GM12875 (cell line): ENCODE results near the gene TRANK1.

Source experiments
- H3K4me3 ChIP-seq: one replicate; pipeline ENCODE4 v1.5.1; 2011; ENCODE audit warnings: low read depth, low read length, control low read depth
- TF ChIP-seq, protein P1 (sequence below): IDR thresholded peaks from 2 replicates; pipeline ENCODE4 v1.5.1; 2011; ENCODE audit warnings: low read depth, mild to moderate bottlenecking, control low read depth, inconsistent platforms, low read length, moderate library complexity, borderline replicate concordance; ENCODE audit not compliant: insufficient read depth

TRANK1 gene

DNA sequence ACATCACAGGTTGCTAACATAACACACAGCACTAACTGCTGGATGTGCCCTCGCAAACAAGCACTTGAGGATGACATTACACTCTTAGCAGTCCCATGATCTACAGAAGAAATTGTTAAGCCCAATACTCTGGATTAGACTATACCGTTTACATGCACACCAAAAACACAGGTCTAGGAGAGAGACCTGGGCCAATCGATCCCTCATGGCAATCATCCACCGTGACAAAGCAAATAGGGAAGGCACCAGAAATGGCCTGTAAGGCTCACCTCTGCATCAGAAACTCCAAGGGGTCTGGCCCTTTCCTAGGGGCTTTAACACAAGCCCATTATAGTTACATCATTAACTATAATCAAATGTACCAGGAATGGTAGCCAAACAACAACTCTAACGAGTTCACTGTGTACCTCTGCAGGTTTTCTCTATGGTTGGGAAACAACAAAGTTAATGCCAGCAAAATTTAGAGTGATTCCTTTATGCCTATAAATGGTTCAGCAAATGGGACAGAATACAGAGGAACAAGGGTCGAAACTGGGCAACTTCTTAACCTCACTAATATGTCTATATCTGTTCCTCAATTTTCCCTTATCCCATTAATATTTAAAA, 18.5 kb downstream of the TRANK1 start:
- no peak overlapping the region for H3K4me3 ChIP-seq
- TF ChIP-seq, protein P1, sequence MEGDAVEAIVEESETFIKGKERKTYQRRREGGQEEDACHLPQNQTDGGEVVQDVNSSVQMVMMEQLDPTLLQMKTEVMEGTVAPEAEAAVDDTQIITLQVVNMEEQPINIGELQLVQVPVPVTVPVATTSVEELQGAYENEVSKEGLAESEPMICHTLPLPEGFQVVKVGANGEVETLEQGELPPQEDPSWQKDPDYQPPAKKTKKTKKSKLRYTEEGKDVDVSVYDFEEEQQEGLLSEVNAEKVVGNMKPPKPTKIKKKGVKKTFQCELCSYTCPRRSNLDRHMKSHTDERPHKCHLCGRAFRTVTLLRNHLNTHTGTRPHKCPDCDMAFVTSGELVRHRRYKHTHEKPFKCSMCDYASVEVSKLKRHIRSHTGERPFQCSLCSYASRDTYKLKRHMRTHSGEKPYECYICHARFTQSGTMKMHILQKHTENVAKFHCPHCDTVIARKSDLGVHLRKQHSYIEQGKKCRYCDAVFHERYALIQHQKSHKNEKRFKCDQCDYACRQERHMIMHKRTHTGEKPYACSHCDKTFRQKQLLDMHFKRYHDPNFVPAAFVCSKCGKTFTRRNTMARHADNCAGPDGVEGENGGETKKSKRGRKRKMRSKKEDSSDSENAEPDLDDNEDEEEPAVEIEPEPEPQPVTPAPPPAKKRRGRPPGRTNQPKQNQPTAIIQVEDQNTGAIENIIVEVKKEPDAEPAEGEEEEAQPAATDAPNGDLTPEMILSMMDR: no peak

GRCh38 chr3:36924744-36925521, 19.9 kb downstream of the TRANK1 start:
- no peak overlapping the region for H3K4me3 ChIP-seq
- TF ChIP-seq, protein P1: no peak

- TF ChIP-seq, protein P1: no peak
- H3K4me3 ChIP-seq: no peak overlapping the region
These were observed 20.7 kb downstream of the TRANK1 start for GRCh38 chr3:36923981-36924743.

GRCh38 chr3:36923523-36923943, 21.3 kb downstream of the TRANK1 start:
- H3K4me3 ChIP-seq: no peak overlapping the region
- TF ChIP-seq, protein P1: peak; percentile 47; the same call in 1 of the 2 replicates

- H3K4me3 ChIP-seq: no peak overlapping the region
- TF ChIP-seq, protein P1: no peak
These were observed 23.8 kb downstream of the TRANK1 start for GRCh38 chr3:36920884-36921567.

DNA sequence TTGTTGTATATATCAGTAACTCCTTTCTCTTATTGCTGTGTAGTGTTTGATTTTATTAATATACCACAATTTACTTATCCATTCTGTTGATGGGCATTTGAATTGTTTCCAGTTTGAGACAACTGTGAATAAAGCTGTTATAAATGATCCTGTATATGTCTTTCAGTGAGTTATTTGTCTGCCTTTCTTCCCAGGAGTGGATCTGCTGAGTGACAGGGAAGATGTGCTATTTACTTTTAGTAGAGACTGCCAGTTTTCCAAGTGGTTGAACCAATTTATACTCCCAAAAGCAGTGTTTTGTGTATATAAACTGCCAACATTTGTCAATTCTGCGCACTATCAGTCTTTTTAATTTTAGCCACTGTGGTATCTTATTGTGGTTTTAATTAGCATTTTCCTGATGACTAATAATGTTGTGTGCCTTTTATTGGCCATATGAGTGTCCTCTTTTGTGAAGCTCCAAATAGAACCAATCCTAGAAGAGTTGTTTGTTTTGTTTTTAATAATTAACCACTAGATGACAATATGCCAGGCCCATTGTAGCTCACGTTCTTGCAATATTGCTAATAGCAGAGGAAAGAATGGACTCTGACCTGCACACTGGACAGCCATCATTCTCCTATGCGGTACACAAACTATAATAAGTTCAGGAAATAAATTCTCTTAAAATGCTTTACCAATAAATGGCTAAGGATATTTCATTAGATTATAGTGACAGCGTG, 25.3 kb downstream of the TRANK1 start:
- TF ChIP-seq, protein P1: no peak
- H3K4me3 ChIP-seq: no peak overlapping the region
